Spleen (tissue), 11 donors: ENCODE data around the gene NHEJ1. TPM values are rescaled to one million over a fixed set of nuclear protein-coding genes. Genes with fewer than 3 reads are reported as not detected.

Experiments
- DNase-seq: peaks from one replicate; pipeline ENCODE4 v3.0.0-alpha.2; 2020
- H3K27ac ChIP-seq, 8 donors: fragments of 200-600 bp; sonication (generic) in 7 of 8; 1 replicate in 4 of 8; 2 replicates in 4 of 8; pipeline versions ENCODE4 v1.5.0 to v1.8.0; 2016 to 2021; ENCODE audit warnings: inconsistent platforms in 4 of 8, mild to moderate bottlenecking in 4 of 8, moderate library complexity in 1 of 8
- H3K27me3 ChIP-seq, 7 donors: fragments of 200-600 bp; sonication (generic) in 6 of 7; replicated peaks in 1 of 7; 1 replicate in 4 of 7; 2 replicates in 3 of 7; pipeline versions ENCODE4 v1.5.0 to v1.8.0; 2016 to 2021; ENCODE audit warnings: inconsistent platforms in 3 of 7, mild to moderate bottlenecking in 1 of 7
- H3K36me3 ChIP-seq, 6 donors: fragments of 200-600 bp; sonication (generic) in 5 of 6; 1 replicate in 4 of 6; 2 replicates in 2 of 6; pipeline versions ENCODE4 v1.5.0 to v1.8.0; 2016 to 2021; ENCODE audit warnings: inconsistent platforms in 2 of 6
- H3K4me1 ChIP-seq, 6 donors: fragments of 200-600 bp; sonication (generic) in 5 of 6; 1 replicate in 3 of 6; 2 replicates in 3 of 6; pipeline versions ENCODE4 v1.5.0 to v1.8.0; 2016 to 2021; ENCODE audit warnings: inconsistent platforms in 3 of 6
- H3K4me3 ChIP-seq, 8 donors: fragments of 200-600 bp; sonication (generic) in 7 of 8; 1 replicate in 4 of 8; 2 replicates in 4 of 8; pipeline versions ENCODE4 v1.5.0 to v1.8.0; 2016 to 2021; ENCODE audit warnings: inconsistent platforms in 4 of 8, mild to moderate bottlenecking in 4 of 8, moderate library complexity in 2 of 8
- H3K9me3 ChIP-seq, 8 donors: fragments of 200-600 bp; sonication (generic) in 7 of 8; 1 replicate in 4 of 8; 2 replicates in 4 of 8; pipeline versions ENCODE4 v1.5.0 to v1.8.0; 2016 to 2021; ENCODE audit warnings: inconsistent platforms in 4 of 8
- CTCF ChIP-seq, 11 experiments: fragments of 200-600 bp in 7 of 11; fragments of 450-650 bp in 4 of 11; sonication (generic) in 4 of 11; IDR thresholded peaks in 8 of 11; conservative IDR thresholded peaks in 3 of 11; 1 replicate in 7 of 11; 2 replicates in 4 of 11; pipeline versions ENCODE4 v1.4.0 to v1.8.0; 2016 to 2021; ENCODE audit warnings: antibody characterized with exemption in 11 of 11, inconsistent platforms in 4 of 11, mild to moderate bottlenecking in 1 of 11
- POLR2A ChIP-seq, 3 donors: fragments of 450-650 bp; IDR thresholded peaks; one replicate each; pipeline ENCODE4 v1.5.1; 2017; ENCODE audit warnings: antibody characterized with exemption in 3 of 3, mild to moderate bottlenecking in 1 of 3
- POLR2AphosphoS5 ChIP-seq, 3 donors: sonication (generic); formaldehyde crosslinking; IDR thresholded peaks; one replicate each; pipeline ENCODE4 v1.5.1; 2017; ENCODE audit warnings: antibody characterized with exemption in 3 of 3
- WGBS, 5 donors: extraction: QIAGEN DNeasy Blood & Tissue Kit in 3 of 5; methylation state at CpG; one replicate each; pipeline versions ENCODE4 v1.1.5 to v1.1.7; 2013 to 2018; 5-methylcytosine and 5-hydroxymethylcytosine counted together
- intact Hi-C: fragments of 100-400 bp; cut with DNase I; formaldehyde crosslinking; loops from one replicate; pipeline ENCODE4 v1.15.0; 2023; ENCODE audit warnings: low total_unique reads
- polyA plus RNA-seq, 3 donors: library from polyadenylated mRNA; stranded (reverse); fragments of 200-250 nt; gene quantifications; one replicate each; pipeline ENCODE4 v1.2.1, GENCODE V29; 2013
- total RNA-seq, 7 donors: library from RNA; depleted of rRNA in 3 of 7; stranded (reverse); fragments of >200 nt in 3 of 7; fragmentation: NEBNext Ultra II Directional in 4 of 7; extraction: Animal tissue kit (Norgen Biotek cat#: 25700) in 4 of 7; gene quantifications; one replicate each; pipeline versions ENCODE4 v1.1.0 to v1.2.1, GENCODE V29; 2016 to 2021
- donor health status: healthy with polysubstance abuse.
- donor health status: DM: no; HTN: no; CAD: no; lungs with moderate emphysema.
- donor health status: DM: no; HTN: no; CAD: no.
- donor health status: Bipolar disorder and iron deficiency.
- donor health status: healthy.
- donor health status: DM: no; HTN: no; CAD: no.
- donor health status: DM: yes; HTN: yes; CAD: no.

The NHEJ1 gene
- total and polyA plus RNA-seq, 10 donors = 5.5 to 25.9 (median 14.0) TPM

GRCh38 chr2:219199470-219200211 lies 39.0 kb upstream of the NHEJ1 start:
- no peaks in the 10 kb centered on the region for H3K4me1 ChIP-seq
- 84 to 88% (median 86%) methylated on average over 12 of the region's 12 CpGs for WGBS, 5 donors
- H3K4me3 ChIP-seq = no peak overlapping the region
- H3K36me3 ChIP-seq = no peaks in the 10 kb centered on the region
- TF ChIP-seq POLR2A (IDR thresholded peaks at IDR 0.05) = no peak
- no peak for TF ChIP-seq CTCF (IDR thresholded peaks at IDR 0.05 in 8 of 11, conservative IDR thresholded peaks at IDR 0.05 in 3 of 11)
- no peak for TF ChIP-seq POLR2AphosphoS5 (IDR thresholded peaks at IDR 0.05)
- intact Hi-C loops = no loop called here
- H3K27me3 ChIP-seq = peaks cover 0 to 20% (median 0%) of the 10 kb centered on the region in 7 donors
- no peak overlapping the region for H3K27ac ChIP-seq
- peak; percentile 22 for DNase-seq
- no peaks in the 10 kb centered on the region for H3K9me3 ChIP-seq

GRCh38 chr2:219198974-219199373 lies 38.4 kb upstream of the NHEJ1 start:
- TF ChIP-seq POLR2AphosphoS5 (IDR thresholded peaks at IDR 0.05) (no peak), POLR2A (IDR thresholded peaks at IDR 0.05) (no peak), CTCF (IDR thresholded peaks at IDR 0.05 in 8 of 11, conservative IDR thresholded peaks at IDR 0.05 in 3 of 11) (no peak)
- 82 to 90% (median 85%) methylated on average over 5 of the region's 5 CpGs for WGBS, 5 donors
- DNase-seq = no peak
- H3K36me3 ChIP-seq = no peaks in the 10 kb centered on the region
- peaks cover 0 to 20% (median 0%) of the 10 kb centered on the region in 7 donors for H3K27me3 ChIP-seq
- no peak overlapping the region for H3K27ac ChIP-seq
- intact Hi-C loops = no loop called here
- H3K9me3 ChIP-seq = no peaks in the 10 kb centered on the region
- H3K4me3 ChIP-seq = no peak overlapping the region
- no peaks in the 10 kb centered on the region for H3K4me1 ChIP-seq

- TF ChIP-seq CTCF (IDR thresholded peaks at IDR 0.05 in 8 of 11, conservative IDR thresholded peaks at IDR 0.05 in 3 of 11) (no peak), POLR2A (IDR thresholded peaks at IDR 0.05) (no peak), POLR2AphosphoS5 (IDR thresholded peaks at IDR 0.05) (no peak)
- intact Hi-C loops = no loop called here
- WGBS, 5 donors = 77 to 100% (median 92%) methylated on average over 1 of the region's 1 CpG
Measured at GRCh38 chr2:219197388-219197787, 36.8 kb upstream of the NHEJ1 start.

GRCh38 chr2:219186754-219187456 lies 26.3 kb upstream of the NHEJ1 start:
- no peak for DNase-seq
- H3K27ac ChIP-seq = peak overlapping the region in 2 of 8 donors; percentile 19 to 22
- intact Hi-C loops = no loop called here
- peaks cover 0 to 48% (median 31%) of the 10 kb centered on the region in 6 donors for H3K36me3 ChIP-seq
- H3K27me3 ChIP-seq = no peaks in the 10 kb centered on the region
- H3K4me1 ChIP-seq = peaks cover 0 to 13% (median 7%) of the 10 kb centered on the region in 6 donors
- H3K9me3 ChIP-seq = no peaks in the 10 kb centered on the region
- TF ChIP-seq CTCF (IDR thresholded peaks at IDR 0.05 in 8 of 11, conservative IDR thresholded peaks at IDR 0.05 in 3 of 11) (no peak), POLR2A (IDR thresholded peaks at IDR 0.05) (no peak), POLR2AphosphoS5 (IDR thresholded peaks at IDR 0.05) (peak in 1 of 3 donors; percentile 31)
- H3K4me3 ChIP-seq = no peak overlapping the region
- 73 to 85% (median 81%) methylated on average over 7 of the region's 7 CpGs for WGBS, 5 donors

More at GRCh38 chr2:219197388-219197787, 36.8 kb upstream of the NHEJ1 start:
- Histone ChIP-seq H3K4me3 (no peak overlapping the region), H3K9me3 (no peaks in the 10 kb centered on the region), H3K27me3 (peaks cover 0 to 20% (median 0%) of the 10 kb centered on the region in 7 donors), H3K36me3 (no peaks in the 10 kb centered on the region), H3K4me1 (no peaks in the 10 kb centered on the region), H3K27ac (no peak overlapping the region)
- no peak for DNase-seq
